ENCODE measurements around the gene SIX4. TPM values are rescaled to one million over a fixed set of nuclear protein-coding genes. Genes with fewer than 3 reads are reported as not detected.

SIX4 gene
- total RNA-seq, 2 donors from 2014 or later, result 0.21 TPM; not detected in 1

DNA sequence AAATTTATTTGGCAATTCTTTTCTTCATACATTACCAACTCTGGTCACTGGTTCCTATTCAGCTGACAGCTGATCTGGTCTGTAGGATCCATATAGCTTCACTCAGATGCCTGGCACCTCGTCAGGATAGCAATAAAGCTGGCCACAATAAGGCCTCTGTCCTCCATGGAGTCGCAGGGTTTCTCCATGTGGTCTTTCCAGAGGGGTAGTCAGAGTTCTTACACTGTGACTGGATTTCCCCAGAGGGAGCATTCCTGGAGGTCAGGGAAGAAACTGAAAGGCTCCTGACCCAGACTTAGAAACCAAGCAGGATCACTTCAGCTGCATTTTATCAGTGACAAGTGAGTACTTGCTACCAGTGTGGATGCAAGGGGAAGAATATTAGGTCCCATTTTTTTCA is 39.9 kb downstream of the SIX4 start:
- no peak overlapping the region for H3K27ac Mint-ChIP-seq
- H3K9me3 Mint-ChIP-seq, result no peaks in the 10 kb centered on the region
- ATAC-seq, result no peak
- no peaks in the 10 kb centered on the region for H3K36me3 Mint-ChIP-seq
- DNase-seq (ENCODE audit: low spot score in 2 of 2), result no peak

DNA sequence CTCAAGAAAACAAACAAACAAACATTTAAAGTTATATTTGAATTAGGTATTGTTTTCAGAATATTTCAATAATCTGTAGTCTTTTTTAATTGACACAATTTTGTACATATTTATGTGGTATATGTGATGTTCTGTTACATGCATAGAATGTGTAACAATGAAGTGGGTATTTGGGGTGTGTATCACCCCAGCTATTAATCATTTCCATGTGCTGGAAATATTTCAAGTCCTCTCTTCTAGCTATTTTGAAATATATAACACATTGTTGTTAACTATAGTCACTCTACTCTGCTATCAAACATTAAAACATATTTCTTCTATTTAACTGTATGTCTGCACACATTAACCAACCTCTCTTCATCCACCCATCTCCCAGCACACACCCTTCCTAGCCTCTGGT is 42.9 kb downstream of the SIX4 start:
- Mint-ChIP-seq H3K36me3 (no peaks in the 10 kb centered on the region), H3K27ac (no peak overlapping the region), H3K9me3 (no peaks in the 10 kb centered on the region)
- ATAC-seq (no peak), DNase-seq (ENCODE audit: low spot score in 2 of 2) (no peak)

DNA sequence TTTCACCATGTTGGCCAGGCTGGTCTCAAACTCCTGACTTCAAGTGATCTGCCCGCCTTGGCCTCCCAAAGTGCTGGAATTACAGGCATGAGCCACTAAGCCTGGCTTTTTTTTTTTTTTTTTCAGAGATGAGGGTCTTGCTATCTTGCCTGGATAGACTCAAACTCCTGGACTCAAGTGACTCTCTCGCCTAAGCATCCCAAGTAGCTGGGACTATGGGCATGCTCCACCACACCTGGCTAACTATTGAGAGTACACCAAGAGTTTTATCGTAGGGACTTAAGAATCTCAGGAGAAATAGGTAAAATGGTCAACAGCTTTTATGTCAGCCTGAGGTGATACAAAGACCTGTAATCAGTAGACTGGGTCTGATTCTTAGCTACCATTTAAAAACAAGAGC is 43.6 kb downstream of the SIX4 start:
- no peaks in the 10 kb centered on the region for H3K36me3 Mint-ChIP-seq
- no peak for ATAC-seq
- H3K9me3 Mint-ChIP-seq, result no peaks in the 10 kb centered on the region
- no peak for DNase-seq (ENCODE audit: low spot score in 2 of 2)
- H3K27ac Mint-ChIP-seq, result no peak overlapping the region

DNA sequence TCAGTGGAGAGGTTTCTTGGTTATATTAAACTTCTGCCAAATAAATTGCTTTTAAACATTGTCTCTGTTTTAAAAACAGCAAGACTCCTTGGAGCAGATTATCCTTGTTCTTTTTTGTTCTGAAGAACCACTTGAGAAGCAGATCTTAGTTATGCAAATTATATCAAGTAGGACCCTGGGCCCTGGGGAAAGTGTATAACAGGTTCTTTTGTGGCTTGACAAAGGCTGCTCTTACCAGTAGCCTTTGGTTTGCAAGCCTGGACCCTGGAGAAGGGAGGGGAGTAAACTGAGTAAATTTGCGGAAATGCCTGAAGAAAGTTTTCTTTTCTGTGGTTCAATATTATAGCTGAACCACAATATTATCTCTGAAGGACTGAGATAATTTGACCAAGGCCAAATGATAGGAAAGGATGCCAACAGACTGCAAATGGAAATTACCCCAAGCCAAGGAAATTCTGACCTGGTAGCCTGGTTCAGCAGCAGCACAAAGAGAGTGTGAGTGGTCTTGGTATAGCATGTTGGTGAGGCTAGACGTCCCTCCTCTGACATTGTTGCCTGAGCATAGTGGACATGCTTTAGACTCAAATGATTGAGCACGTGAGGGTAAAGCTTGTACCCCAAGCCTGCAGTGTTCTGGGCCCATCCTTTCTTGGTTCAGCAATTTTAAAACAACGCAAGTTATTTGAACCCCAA is 44.4 kb downstream of the SIX4 start:
- H3K9me3 Mint-ChIP-seq, result no peaks in the 10 kb centered on the region
- ATAC-seq (no peak), DNase-seq (ENCODE audit: low spot score in 2 of 2) (no peak)
- H3K36me3 Mint-ChIP-seq, result no peaks in the 10 kb centered on the region
- no peak overlapping the region for H3K27ac Mint-ChIP-seq

DNA sequence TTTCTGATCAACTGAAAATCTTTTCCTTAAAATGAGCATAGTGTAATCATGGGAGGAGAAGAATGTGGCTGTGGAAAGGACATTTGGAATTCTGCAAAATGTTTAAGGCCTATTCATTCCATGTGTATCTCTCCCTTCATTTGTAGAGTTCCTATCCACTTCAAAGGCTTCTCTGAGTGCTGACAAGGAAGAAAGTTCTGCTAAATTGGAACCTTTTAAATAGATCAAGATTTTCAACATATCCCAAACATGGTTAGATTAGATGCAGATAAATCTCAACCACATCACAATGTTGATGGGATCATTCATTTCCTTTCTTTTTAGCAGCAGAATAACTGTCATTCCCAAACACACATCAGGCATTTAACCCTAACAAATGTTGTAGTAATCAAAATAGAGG is 46.5 kb downstream of the SIX4 start:
- DNase-seq (ENCODE audit: low spot score in 2 of 2), result no peak
- Mint-ChIP-seq H3K36me3 (no peaks in the 10 kb centered on the region), H3K9me3 (no peaks in the 10 kb centered on the region), H3K27ac (no peak overlapping the region)
- no peak for ATAC-seq

DNA sequence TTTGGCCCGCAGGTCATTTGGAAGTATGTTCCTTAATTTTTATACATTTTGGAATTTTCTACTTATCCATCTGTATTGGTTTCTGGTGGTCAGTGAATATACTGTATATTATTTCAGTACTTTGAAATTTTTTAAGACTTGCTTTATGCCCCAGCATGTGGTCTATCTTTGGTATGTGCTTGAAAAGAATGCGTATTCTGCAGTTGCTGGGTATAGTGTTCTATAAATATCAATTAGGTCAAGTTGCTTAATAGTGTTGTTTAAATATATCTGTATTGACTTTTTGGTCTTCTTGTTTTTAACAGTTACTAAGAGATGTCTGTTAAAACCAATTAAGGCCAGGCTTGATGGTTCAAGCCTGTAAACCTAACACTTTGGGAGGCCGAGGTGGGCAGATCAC is 53.2 kb downstream of the SIX4 start:
- Mint-ChIP-seq H3K27ac (no peak overlapping the region), H3K36me3 (no peaks in the 10 kb centered on the region), H3K9me3 (no peaks in the 10 kb centered on the region)
- ATAC-seq (no peak), DNase-seq (ENCODE audit: low spot score in 2 of 2) (no peak)

DNA sequence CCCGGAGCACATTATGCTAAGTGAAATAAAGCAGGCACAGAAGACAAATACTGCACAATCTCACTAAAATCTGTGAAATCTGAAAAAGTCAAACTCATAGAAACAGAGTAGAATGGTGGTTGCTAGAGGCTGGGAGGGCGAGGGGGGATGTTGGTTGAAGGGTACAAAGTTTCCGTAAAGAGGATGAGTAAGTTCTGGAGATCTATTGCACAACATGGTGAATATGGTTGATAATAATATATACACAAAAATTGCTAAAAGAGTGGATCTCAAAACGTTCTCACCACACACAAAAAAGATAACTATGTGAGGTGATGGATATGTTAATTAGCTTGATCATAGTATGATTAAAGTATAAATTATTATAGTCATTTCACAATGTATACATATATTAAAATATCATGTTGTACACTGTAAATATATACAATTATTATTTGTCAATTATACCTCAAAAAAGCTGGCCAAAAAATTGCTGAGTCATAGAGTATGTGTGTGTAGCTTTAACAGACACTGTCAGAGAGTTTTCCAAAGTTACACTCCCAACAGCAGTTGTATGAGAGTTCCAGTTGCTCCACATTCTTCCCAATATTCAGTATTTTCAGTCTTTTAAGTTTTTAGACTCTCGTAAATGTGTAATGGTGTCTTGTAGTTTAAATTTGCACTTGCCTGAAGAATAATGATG is 55.6 kb downstream of the SIX4 start:
- no peak for DNase-seq (ENCODE audit: low spot score in 2 of 2)
- ATAC-seq, result no peak
- Mint-ChIP-seq H3K9me3 (no peaks in the 10 kb centered on the region), H3K36me3 (no peaks in the 10 kb centered on the region), H3K27ac (no peak overlapping the region)

DNA sequence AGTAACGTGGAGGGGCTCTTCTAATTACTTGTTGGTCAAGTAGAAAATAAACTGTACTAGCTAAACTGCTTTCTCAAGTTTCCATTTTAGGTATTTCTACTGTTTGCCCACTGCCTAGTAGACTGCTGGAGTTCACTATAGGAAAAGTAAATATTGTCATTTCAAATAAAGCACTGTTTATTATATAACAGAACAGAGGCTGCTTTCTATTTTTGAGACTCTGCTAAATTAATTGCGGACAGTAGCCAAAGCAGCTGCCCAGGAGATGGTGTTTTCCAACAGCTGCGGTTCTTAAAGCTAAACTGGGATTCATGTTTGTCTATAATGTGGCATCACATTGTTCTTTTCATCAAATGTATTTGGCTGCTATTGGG is 59.0 kb downstream of the SIX4 start:
- Mint-ChIP-seq H3K27ac (no peak overlapping the region), H3K9me3 (no peaks in the 10 kb centered on the region), H3K36me3 (no peaks in the 10 kb centered on the region)
- ATAC-seq, result no peak
- DNase-seq (ENCODE audit: low spot score in 2 of 2), result no peak

DNA sequence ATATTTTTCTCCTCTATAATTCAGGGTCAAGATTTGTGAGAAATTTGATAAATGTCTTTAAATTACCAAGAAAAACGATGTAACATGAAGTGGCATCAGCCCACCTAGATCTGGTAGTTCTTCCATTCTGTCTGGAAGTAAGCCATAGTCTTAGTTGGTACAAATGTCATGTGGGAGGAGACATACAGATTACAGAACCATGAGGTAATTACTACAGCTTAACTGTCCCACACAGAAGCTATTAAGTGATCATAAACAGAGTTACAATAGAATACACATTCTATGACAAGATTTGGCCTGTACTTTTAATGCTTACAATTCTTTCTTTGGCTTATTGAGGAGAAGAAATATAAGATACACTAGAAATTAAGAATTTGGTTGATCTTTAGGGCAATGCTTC is 61.2 kb downstream of the SIX4 start:
- no peak overlapping the region for H3K27ac Mint-ChIP-seq
- H3K9me3 Mint-ChIP-seq, result no peaks in the 10 kb centered on the region
- ATAC-seq (no peak), DNase-seq (ENCODE audit: low spot score in 2 of 2) (no peak)
- H3K36me3 Mint-ChIP-seq, result peaks cover 3 to 4% of the 10 kb centered on the region in 2 donors

DNA sequence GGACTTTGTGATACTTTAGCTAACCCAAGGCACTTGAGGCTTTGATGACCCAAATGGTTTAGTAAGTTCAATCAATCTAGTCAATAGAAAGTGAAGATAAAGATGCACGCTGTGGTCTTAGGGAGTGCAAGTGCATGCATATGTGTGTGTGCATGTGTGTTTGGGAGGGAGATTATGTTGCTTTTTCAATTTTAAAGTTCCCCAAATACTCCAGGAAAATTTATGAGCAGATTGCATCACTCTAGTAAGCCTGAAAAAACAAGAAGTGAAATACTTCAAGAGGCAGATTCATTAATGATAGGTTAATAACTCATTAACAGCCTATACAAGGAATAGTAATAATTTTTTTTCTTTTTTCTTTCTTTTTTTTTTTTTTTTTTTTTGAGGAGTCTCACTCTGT is 62.4 kb downstream of the SIX4 start:
- Mint-ChIP-seq H3K36me3 (peaks cover 4 to 6% of the 10 kb centered on the region in 2 donors), H3K9me3 (no peaks in the 10 kb centered on the region), H3K27ac (no peak overlapping the region)
- no peak for ATAC-seq
- DNase-seq (ENCODE audit: low spot score in 2 of 2), result no peak

Other genes starting within 250 kb of the SIX4 start
- not detected for gene C14orf39, start 238.3 kb downstream of the SIX4 start, total RNA-seq
- gene SIX6, start 215.2 kb downstream of the SIX4 start, total RNA-seq, result not detected
- gene SIX1, start 74.9 kb downstream of the SIX4 start, total RNA-seq, result not detected
- gene MNAT1, start 10.4 kb upstream of the SIX4 start, total RNA-seq, result 10 to 100 TPM; 11.8 to 38.0 TPM